Lung (tissue), 10 donors: ENCODE measurements around the gene DPY19L1. TPM values are rescaled to one million over a fixed set of nuclear protein-coding genes. Genes with fewer than 3 reads are reported as not detected.
"Not testable (repeated sequence)": the region's sequence is repeated elsewhere in the genome, so short reads cannot be mapped to it uniquely, and the experiment has no call there.

ENCODE experiments used
- ATAC-seq: fragments of 200-7000 bp; cut with Tn5 transposase; one replicate; pipeline ENCODE4 v1.9.1; 2020; ENCODE audit warnings: moderate number of reproducible peaks; ENCODE audit not compliant: insufficient read depth, low FRiP score
- DNase-seq, 3 donors: peaks; one replicate each; pipeline ENCODE4 v3.0.0-alpha.2; 2013 to 2017
- H3K27ac ChIP-seq, 2 donors: one replicate each; pipeline ENCODE4 v1.5.1; 2013; ENCODE audit warnings: mild to moderate bottlenecking in 2 of 2, moderate library complexity in 2 of 2, control low read depth in 1 of 2, inconsistent platforms in 1 of 2, low read depth in 1 of 2, low read length in 1 of 2
- H3K27me3 ChIP-seq, 3 donors: one replicate each; pipeline ENCODE4 v1.5.1; 2013; ENCODE audit warnings: low read length in 2 of 3; ENCODE audit not compliant: control insufficient read depth in 3 of 3, insufficient read depth in 3 of 3
- H3K36me3 ChIP-seq, 4 donors: one replicate each; pipeline ENCODE4 v1.5.1; 2013; ENCODE audit warnings: low read length in 4 of 4, mild to moderate bottlenecking in 1 of 4, moderate library complexity in 1 of 4; ENCODE audit not compliant: control insufficient read depth in 4 of 4, insufficient read depth in 4 of 4
- H3K4me1 ChIP-seq, 5 donors: one replicate each; pipeline ENCODE4 v1.5.1; 2013; ENCODE audit warnings: low read length in 5 of 5, mild to moderate bottlenecking in 2 of 5, moderate library complexity in 1 of 5; ENCODE audit not compliant: control insufficient read depth in 5 of 5, insufficient read depth in 5 of 5
- H3K4me3 ChIP-seq: one replicate; pipeline ENCODE4 v1.5.1; 2013; ENCODE audit warnings: mild to moderate bottlenecking, control low read depth, moderate library complexity
- H3K9ac ChIP-seq, 2 donors: one replicate each; pipeline ENCODE4 v1.5.1; 2013; ENCODE audit warnings: low read length in 2 of 2, control low read depth in 1 of 2; ENCODE audit not compliant: insufficient read depth in 1 of 2
- H3K9me3 ChIP-seq, 4 donors: one replicate each; pipeline ENCODE4 v1.5.1; 2013; ENCODE audit warnings: low read length in 3 of 4, mild to moderate bottlenecking in 1 of 4, moderate library complexity in 1 of 4; ENCODE audit not compliant: control insufficient read depth in 4 of 4, insufficient read depth in 3 of 4
- WGBS, 2 donors: extraction: QIAGEN DNeasy Blood & Tissue Kit; methylation state at CpG; one replicate each; pipeline ENCODE4 v1.1.7; 2013; 5-methylcytosine and 5-hydroxymethylcytosine counted together
- polyA plus RNA-seq, 2 donors: library from polyadenylated mRNA; stranded (reverse); fragments of 200-250 nt; gene quantifications; one replicate each; pipeline ENCODE4 v1.2.1, GENCODE V29; 2013
- total RNA-seq, 2 donors: library from RNA; depleted of rRNA in 1 of 2; stranded (reverse); fragments of >200 nt in 1 of 2; gene quantifications; one replicate each; pipeline ENCODE4 v1.2.1, GENCODE V29; 2014 to 2021
- donor health status: Bipolar disorder and iron deficiency.
- donor health status: healthy.
- donor health status: DM: yes; HTN: yes; CAD: no.

The DPY19L1 gene
- total and polyA plus RNA-seq, 4 donors = 10.4 to 83.3 (median 32.7) TPM

DNA sequence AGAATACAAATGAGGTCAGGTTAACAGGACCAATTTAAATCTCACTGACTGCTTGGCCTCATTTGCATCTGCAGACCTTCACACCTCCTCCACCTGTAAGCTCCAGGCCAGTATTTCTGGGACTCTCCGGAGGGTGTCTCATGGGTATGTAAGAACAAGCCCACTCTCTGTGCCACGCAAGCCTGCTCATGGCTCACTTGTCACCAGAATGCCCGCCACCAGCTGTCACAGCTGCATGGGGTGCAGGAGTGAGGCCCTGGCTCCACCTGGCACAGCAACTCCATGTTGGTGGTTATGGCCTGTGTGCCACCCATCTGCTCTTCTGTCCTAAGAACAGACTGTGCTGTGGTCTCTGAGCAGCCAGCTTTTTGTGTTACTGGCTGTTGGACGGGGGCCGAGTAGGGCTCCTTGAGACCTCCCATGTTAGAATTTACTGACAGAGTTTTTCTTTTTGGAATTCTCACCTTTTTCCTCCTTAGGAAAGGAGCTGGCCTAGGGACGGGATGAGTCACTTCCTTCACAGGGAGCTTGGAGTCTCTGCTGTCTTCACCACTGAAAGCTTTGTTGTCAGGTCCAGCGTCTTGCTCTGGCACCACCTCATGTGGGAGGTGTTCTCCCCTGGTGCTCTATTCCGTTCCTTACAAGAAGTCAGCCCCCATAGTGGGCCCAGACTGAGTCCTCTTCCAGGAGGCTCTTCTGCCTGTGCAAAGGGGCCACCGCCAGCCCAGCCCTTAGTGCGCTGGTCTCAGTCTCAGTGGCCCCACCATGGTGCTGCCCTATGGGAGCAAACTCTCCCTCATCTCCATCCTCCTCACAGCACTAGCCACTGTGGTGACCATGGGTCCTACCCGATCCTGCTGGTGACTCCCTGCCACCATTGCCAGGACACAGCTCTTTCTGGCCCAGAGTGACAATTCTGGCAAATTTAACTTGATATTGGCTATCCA is 20.5 kb upstream of the DPY19L1 start:
- WGBS, 2 donors = 90 to 92% methylated on average over 11 of the region's 11 CpGs
- not testable (repeated sequence) for ATAC-seq, H3K27me3 ChIP-seq, H3K9me3 ChIP-seq, H3K4me1 ChIP-seq, H3K36me3 ChIP-seq, DNase-seq, H3K9ac ChIP-seq, H3K4me3 ChIP-seq, H3K27ac ChIP-seq

DNA sequence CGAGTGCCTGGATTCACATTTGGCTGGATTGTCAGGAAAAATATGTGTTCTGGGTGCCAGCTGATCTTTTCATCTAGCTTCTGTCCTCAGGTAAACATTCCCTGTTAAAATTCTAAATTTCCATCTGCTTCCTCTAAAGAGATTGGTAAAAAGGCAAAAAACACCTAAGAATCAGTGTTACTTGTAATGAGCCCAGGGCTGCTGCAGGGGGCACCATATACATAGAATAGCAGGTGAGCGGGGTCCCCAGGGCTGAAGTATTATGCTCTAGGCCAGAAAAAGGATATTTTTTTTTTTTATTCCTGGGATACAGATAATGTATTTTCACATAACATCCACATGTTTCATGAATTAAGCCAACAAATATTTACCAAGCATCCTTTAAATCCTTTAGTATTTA is 18.4 kb upstream of the DPY19L1 start:
- H3K4me1 ChIP-seq, H3K9me3 ChIP-seq, H3K27me3 ChIP-seq, H3K27ac ChIP-seq, H3K36me3 ChIP-seq, H3K4me3 ChIP-seq, DNase-seq, ATAC-seq, H3K9ac ChIP-seq: not testable (repeated sequence)
- WGBS, 2 donors = 78 to 93% methylated on average over 2 of the region's 2 CpGs

DNA sequence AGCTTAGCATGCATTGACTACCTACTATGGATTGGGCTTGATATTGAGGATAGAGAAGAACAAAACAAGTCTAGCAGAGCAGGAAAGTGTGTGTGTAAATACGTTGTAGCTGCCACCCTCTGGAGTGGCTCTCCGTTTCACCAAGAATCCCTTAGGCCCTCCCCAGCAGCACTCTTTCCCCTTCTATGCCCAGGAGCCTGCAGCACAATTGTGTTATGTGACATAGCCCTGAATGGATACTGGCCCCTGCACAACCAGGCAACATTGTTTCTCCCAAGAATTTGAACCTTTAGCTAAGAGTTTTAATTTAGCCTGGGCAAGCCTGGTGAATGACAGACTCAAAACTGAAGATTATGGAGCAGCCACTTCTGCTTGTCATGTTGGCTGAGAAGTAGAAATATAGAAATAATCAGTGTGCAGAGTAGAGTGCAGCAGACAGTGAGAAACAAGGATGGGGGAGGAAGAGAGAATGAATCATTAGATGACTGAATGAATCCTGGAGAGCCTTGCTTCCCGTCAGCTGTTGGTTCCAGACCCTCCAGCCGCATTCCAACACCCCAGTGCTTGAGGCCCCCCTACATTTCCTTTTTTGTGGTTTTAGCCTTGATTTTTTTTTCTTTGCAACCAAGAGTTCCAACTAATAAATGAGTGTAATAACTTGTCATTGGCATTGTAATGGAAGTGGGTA is 16.3 kb upstream of the DPY19L1 start:
- WGBS, 2 donors = 66 to 75% methylated on average over 4 of the region's 4 CpGs
- H3K9me3 ChIP-seq, ATAC-seq: not testable (repeated sequence)

DNA sequence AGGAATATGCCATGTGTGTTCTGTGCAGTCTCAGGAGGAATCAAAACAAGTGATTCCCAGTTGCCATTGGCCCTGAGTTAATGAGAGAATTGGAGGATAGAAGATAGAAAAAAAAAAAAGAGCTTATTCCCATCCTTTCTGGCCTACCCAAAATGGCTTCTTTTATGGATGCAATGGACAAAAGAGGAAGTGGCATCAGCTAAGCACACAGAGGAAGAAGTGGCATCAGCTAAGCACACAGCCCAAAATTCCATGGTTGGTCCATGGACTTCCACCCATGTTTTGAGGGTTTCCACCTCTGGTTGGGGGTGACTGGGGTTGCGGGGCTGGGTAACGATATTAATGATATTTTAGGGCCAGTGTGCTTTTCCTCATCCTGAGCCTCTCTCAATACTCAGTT is 11.1 kb upstream of the DPY19L1 start:
- WGBS, 2 donors = 95 to 98% methylated on average over 2 of the region's 2 CpGs

More for the DNA sequence above, 16.3 kb upstream of the DPY19L1 start:
- H3K27me3 ChIP-seq, H3K4me3 ChIP-seq, H3K27ac ChIP-seq, H3K36me3 ChIP-seq, H3K4me1 ChIP-seq, H3K9ac ChIP-seq: not testable (repeated sequence)
- peak in 1 of 3 donors; percentile 50 for DNase-seq

DNA sequence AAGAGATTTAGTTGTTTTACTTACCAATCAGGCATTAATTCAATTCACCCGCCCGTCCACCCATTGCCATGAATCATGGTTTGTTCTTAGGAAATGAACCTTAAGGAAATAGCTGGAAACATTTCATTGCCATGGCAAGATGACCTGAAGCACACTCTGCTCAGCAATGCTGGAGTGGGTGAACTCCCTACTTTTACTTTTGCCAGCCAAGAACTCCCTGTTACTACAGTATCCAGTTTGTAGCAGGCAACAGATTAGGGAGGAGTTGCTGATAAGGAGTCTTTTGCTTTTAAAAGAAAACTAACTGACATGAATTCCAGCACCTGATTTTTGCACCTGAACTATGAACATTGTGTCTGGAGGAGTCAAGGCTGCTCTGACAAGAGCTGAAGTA is 10.6 kb upstream of the DPY19L1 start:
- DNase-seq = peak in 2 of 3 donors; percentile 18 to 22

More for the DNA sequence above, 11.1 kb upstream of the DPY19L1 start:
- H3K36me3 ChIP-seq, H3K4me3 ChIP-seq, H3K9me3 ChIP-seq, H3K4me1 ChIP-seq, H3K9ac ChIP-seq, DNase-seq, ATAC-seq, H3K27me3 ChIP-seq: not testable (repeated sequence)
- peak overlapping the region in 1 of 2 donors; percentile 67 for H3K27ac ChIP-seq

DNA sequence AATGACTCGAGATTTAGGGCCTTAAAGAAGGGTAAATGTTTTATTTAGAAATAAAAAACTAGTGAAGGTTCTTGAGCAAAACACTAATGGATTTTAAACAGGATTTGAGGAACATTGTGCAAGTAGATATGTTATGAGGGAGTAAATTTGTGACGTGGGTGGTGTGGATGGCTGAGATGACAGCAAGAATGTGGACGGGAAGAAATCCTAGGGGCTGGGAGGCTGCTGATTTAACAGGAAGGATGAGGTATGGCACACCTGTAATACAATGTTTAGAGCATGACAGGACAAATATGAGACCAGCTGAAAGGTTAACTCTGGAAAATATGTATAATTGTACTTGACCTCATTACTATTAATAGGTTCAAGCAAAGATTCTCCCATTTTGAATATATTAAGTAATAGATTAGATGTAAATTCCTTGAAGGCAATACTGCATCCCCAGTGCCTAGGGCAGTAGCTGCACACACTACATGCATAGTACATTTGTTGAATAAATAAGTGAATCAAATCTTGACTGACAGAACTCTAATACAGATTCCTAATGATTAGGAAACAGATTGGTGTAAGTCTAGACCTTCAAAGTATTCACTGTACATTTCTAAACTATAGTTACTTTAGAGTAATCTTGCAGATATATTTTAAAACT is 10.1 kb upstream of the DPY19L1 start:
- not testable (repeated sequence) for DNase-seq

More for the DNA sequence above, 10.6 kb upstream of the DPY19L1 start:
- H3K9me3 ChIP-seq, H3K36me3 ChIP-seq, H3K9ac ChIP-seq, H3K27me3 ChIP-seq, H3K4me3 ChIP-seq, H3K4me1 ChIP-seq: not testable (repeated sequence)
- peak overlapping the region in 1 of 2 donors; percentile 67 for H3K27ac ChIP-seq
- 64% methylated on average over 2 of the region's 2 CpGs for WGBS, 2 donors
- peak; percentile 82 for ATAC-seq

DNA sequence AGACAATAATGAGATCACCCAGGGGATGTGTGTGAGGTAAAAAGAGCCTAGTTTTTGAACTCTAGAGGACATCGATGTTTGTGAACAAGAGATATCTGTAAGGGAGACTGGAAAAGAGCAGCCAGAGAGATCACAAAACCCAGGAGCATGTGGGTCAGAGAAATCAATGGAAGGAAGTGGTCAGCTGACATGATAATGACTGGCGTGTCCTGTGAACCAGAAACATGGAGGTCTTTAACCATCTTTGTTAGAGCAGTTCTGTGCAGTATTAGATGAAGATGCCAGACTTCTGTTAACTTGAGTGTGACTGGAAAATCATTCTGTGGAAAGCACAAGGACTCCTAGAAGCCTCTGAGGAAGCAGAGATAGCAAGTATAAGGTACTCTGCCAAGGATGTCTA is 6.0 kb upstream of the DPY19L1 start:
- H3K4me3 ChIP-seq, H3K27ac ChIP-seq, ATAC-seq, H3K27me3 ChIP-seq, H3K36me3 ChIP-seq, DNase-seq, H3K9ac ChIP-seq, H3K9me3 ChIP-seq, H3K4me1 ChIP-seq: not testable (repeated sequence)
- WGBS, 2 donors = 82 to 83% methylated on average over 2 of the region's 2 CpGs

More for the DNA sequence above, 10.1 kb upstream of the DPY19L1 start:
- H3K27ac ChIP-seq, ATAC-seq, H3K36me3 ChIP-seq, H3K27me3 ChIP-seq, H3K9me3 ChIP-seq, H3K9ac ChIP-seq, H3K4me3 ChIP-seq, H3K4me1 ChIP-seq: not testable (repeated sequence)
- 80 to 92% methylated on average over 3 of the region's 3 CpGs for WGBS, 2 donors
